ENCODE measurements around the gene CORO2B.
"Not testable (repeated sequence)": the region's sequence is repeated elsewhere in the genome, so short reads cannot be mapped to it uniquely, and the experiment has no call there.

The CORO2B gene

DNA sequence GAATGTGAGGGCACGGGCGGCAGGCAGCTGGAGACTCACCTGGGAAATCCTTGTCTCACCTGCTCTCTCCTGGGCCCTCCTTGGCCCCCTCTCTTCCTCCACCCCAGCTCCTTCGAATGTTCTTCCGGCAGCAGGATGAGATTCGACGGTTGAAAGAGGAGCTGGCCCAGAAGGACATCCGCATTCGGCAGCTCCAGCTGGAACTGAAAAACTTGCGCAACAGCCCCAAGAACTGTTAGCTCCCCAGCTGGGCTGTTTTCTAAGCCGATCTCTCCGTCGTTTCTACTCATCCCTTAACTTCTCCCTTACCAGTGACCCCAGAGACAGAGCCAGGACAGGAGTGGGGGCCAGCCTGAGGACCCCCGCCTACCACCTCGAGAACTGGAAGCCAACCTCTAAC is 146.9 kb downstream of the CORO2B start:
- DNase-seq (ENCODE audit: low read depth in 2 of 2, low spot score in 1 of 2), result no peak

DNA sequence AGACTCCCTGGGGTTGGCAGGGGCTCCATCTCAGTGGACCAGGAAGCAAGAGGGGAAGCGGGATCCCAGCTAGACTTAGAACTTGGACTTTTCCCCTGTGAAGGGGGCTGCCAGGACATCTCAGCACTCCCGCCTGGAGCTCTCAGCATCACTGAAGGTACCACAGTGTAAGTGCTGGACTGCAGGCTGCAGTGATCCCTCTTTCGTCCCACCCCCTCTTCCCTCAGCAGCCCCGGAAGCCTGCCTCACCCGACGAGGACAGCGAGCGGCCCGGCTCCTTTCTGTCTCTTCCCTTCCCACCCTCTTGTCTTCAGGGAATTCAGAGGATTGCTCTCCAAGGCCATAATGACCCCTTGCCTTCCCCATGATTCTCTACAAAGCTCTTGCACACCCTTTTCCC is 147.5 kb downstream of the CORO2B start:
- DNase-seq (ENCODE audit: low read depth in 2 of 2, low spot score in 1 of 2), result no peak

- no peak for DNase-seq (ENCODE audit: low read depth in 2 of 2, low spot score in 1 of 2)
Observed at GRCh38 chr15:68729789-68730411, 151.1 kb downstream of the CORO2B start.

DNA sequence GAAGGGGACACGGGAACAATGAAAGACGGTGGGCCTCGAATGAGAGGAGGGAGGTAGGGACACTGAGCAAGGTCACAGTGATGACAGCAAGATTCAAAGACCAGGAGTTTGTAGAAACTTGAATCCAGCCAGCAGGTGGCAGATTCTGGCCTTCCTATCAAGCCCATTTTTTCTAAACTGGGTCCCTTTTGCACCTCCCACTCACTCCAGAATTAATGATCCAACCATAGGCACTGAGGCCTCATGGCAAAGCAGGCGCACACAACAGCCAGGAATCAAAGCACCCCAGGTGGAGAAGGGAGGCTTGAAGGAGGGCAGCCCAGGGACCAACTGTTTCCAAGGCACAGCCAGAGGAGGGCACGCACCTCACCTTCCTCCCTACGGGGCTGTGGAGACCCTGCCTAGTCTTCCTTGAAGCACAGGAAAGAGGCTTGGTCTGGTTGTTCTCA is 151.7 kb downstream of the CORO2B start:
- no peak for DNase-seq (ENCODE audit: low read depth in 2 of 2, low spot score in 1 of 2)

- no peak for DNase-seq (ENCODE audit: low read depth in 2 of 2, low spot score in 1 of 2)
Observed at GRCh38 chr15:68730976-68731897, 152.4 kb downstream of the CORO2B start.

DNA sequence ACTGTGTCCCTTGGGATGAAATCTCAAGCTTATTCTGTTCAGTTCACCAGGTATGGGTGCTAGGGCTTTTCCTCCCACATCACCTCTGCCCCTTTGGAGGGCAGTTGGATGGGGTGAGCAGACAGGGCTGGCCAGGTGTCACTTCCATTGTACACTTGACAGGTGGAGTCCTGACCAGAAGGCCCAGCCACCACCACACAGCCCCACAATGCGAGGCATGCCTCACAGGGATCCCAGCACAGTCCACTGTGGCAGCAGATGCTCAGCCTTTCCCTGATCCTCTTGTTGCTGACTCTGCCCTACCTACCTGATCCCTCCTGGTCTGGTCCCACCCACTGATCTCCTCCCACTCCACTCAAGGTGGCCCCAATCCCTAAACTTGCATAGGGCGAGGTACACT is 153.7 kb downstream of the CORO2B start:
- DNase-seq (ENCODE audit: low read depth in 2 of 2, low spot score in 1 of 2), result no peak

- DNase-seq (ENCODE audit: low read depth in 2 of 2, low spot score in 1 of 2), result no peak
Observed at GRCh38 chr15:68733666-68734065, 154.9 kb downstream of the CORO2B start.

GRCh38 chr15:68734352-68734751 is 155.6 kb downstream of the CORO2B start:
- no peak for DNase-seq (ENCODE audit: low read depth in 2 of 2, low spot score in 1 of 2)

- no peak for DNase-seq (ENCODE audit: low read depth in 2 of 2, low spot score in 1 of 2)
Observed at GRCh38 chr15:68734881-68735280, 156.1 kb downstream of the CORO2B start.

- DNase-seq (ENCODE audit: low read depth in 2 of 2, low spot score in 1 of 2), result no peak
Observed at GRCh38 chr15:68735610-68736009, 156.8 kb downstream of the CORO2B start.

DNA sequence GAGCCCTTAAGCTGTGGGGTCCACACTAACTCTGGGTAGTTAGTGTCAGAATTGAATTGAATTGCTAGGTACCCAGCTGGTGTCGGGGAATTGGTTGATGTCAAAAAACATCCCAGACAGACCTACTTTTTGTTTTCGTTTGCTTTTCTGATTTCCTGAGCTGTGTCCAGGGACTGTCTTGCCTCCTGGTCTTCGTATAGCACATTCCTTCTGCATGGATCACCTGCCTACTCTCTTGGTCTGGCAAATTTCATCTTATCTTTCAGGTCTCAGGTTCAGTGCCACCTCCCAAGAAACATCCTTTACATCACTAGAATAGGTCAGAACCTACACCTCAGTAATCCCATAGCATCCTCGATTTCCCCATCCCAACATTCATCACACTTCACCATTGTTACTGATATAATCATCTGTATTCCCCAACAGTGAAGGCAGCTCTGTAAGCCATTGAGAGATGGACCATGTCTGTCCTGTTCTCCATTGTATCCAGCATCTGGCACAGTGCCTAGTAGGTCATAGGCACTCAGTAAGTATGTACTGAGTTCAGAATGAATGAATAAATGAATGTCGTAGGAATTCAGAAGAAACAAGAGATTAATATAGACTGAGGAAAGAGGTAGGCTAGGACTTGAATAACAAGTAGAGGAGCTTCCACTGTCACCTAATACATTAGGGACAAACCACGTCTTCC is 160.7 kb downstream of the CORO2B start:
- DNase-seq (ENCODE audit: low read depth in 2 of 2, low spot score in 1 of 2), result no peak

DNA sequence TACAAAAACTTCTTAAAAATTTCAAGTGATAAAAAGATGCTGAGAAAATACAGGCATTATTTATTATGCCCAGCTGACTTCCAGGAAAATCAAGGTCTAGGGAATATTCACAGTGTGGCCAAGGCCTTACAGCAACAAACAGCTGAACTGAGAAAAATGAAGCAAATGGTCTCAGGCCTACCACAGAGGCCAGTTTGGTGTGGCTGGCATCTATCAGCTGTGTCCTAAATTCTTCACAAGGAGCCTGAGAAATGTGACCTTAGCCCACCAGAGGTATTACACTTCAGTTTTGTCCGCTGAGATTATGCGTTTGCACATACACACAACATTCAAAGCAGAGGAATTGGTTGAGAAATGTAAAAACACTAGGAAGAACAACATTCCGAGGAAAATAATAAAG is 164.5 kb downstream of the CORO2B start:
- no peak for DNase-seq (ENCODE audit: low read depth in 2 of 2, low spot score in 1 of 2)

DNA sequence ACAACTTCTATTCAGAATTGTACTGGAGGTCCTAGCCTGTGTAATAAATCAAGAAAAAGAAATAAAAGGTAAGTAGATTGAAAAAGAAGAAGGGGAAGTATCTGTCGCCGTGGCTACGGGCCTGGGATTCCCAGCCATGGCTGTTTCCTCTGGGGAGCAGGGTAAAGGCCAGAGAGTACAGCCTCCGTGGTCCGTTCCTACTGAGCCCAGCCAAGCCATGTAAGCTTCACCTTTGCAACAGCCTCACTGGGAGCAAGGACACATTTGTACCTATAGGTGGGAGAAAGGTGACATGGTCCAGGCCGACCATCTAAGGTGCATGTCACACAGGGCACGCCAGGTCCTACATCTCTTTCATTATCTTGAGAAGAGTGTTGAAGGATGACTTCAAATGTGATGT is 170.6 kb downstream of the CORO2B start:
- DNase-seq (ENCODE audit: low read depth in 2 of 2, low spot score in 1 of 2), result no peak

- no peak for DNase-seq (ENCODE audit: low read depth in 2 of 2, low spot score in 1 of 2)
Observed at GRCh38 chr15:68749793-68750192, 171.0 kb downstream of the CORO2B start.

DNA sequence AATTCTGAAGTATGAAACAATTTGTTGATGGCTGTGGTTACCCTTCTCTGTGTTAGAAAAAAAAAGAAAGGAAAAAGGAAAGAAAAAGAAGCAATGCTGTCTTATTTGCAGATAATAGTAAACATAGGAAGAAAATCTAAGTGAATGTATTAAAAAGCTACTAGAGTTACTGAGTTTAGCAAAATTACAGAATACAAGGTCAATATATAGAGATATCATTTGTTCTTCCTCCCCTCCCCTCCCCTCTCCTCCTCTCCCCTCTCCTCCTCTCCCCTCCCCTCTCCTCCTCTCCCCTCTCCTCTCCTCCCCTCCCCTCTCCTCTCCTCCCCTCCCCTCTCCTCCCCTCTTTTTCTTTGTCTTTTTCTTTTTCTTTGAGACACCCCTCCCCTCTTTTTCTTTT is 172.8 kb downstream of the CORO2B start:
- DNase-seq (ENCODE audit: low read depth in 2 of 2, low spot score in 1 of 2), result no peak

DNA sequence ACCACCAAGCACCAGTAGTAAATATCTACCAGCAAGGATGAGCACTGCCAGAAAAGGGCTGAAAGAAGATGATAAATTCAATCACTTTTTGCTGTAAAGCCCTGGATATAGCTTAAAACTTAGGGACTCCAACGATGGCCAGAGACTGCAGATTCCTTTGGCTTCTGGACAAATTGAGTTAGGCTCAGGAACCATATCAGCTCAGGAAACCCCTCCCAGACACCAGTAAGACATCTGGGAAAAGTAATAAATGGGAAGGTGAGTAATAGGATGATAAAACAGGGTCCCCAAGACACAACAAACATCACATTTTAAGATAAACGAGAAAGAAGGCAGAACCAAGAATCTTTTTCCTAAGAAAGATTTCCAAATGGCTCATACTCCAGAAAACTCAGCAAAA is 176.9 kb downstream of the CORO2B start:
- no peak for DNase-seq (ENCODE audit: low read depth in 2 of 2, low spot score in 1 of 2)

DNA sequence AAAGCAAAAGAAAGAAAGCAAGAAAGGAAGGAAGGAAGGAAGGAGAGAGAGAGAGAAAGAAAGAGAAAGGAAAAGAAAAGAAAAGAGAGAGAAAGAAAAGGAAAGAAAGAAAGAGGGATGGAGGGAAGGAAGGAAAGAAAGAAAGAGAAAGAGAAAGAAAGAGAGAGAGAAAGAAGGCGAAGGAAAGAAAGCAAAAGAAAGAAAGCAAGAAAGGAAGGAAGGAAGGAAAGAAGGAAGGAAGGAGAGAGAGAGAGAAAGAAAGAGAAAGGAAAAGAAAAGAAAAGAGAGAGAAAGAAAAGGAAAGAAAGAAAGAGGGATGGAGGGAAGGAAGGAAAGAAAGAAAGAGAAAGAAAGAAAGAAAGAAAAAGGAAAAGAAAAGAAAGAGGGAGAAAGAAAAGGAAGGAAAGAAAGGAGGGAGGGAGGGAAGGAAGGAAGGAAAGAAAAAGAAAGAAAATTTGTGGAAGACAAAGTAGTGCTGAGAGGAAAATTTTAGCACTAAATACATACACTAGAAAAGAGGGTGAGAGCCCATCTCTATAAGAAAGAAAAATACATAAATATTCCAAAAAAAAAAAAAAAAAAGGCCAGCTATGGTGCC is 181.3 kb downstream of the CORO2B start:
- not testable (repeated sequence) for DNase-seq (ENCODE audit: low read depth in 2 of 2, low spot score in 1 of 2)

DNA sequence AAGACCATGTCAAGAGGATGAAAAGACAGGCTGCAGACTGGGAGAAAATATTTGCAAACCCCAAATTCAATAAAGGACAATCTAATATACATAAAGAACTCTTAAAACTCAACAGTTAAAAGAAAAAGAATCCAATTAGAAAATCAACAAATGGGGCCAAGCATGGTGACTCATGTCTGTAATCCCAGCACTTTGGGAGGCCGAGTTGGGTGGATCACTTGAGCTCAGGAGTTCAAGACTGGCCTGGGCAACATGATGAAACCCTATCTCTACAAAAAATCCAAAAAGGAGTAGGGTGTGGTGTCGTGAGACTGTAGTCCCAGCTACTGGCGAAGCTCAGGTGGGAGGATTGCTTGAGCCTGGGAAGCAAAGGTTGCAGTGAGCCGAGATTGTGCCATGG is 184.3 kb downstream of the CORO2B start:
- no peak for DNase-seq (ENCODE audit: low read depth in 2 of 2, low spot score in 1 of 2)

DNA sequence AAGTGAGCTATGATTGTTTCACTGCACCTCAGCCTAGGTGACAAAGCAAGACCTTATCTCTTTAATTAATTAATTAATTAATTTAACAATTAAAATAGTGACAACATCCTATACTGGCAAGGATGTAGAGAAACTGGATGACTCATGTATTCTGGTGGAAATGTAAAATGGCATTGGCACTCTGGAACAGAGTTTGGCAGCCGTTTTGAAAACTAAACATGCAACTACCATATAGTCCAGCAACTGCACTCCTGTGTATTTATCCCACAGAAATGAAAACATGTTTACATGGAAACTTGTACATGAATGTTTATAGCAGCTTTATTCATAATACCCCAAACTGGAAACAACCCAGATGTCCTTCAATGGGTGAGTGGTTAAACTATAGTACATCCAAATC is 185.3 kb downstream of the CORO2B start:
- DNase-seq (ENCODE audit: low read depth in 2 of 2, low spot score in 1 of 2), result no peak

DNA sequence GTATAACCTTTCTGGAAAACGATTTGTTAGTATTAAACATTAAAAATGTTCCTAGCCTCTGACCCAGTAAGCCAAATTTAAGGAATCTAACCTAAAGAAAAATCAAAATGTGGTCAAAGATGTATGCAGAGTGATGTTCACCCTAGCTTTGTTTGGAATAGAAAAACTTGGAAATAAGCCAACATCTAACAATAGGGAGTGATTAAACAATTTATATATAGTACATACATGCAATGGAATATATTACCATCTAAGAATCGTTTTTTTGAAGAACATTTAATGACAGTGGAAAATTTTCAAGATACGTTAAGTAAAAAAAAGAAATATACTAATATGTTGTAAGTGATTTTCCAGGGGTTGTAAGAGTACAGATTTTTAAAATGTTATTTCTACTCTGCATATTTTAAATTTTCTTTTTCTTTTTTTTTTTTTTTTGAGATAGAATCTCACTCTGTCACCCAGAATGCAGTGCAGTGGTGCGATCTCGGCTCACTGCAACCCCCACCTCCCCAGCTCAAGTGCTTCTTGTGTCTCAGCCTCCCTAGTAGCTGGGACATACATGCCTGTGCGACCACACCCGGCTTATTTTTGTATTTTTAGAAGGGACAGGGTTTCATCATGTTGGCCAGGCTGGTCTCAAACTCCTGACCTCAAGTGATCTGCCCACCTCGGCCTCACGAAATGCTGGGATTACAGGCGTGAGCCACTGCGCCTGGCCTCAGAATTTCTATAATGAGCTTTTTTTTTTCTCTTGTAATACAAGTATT is 187.0 kb downstream of the CORO2B start:
- DNase-seq (ENCODE audit: low read depth in 2 of 2, low spot score in 1 of 2), result no peak

- no peak for DNase-seq (ENCODE audit: low read depth in 2 of 2, low spot score in 1 of 2)
Observed at GRCh38 chr15:68767833-68768232, 189.0 kb downstream of the CORO2B start.

Data from stimulated activated CD8-positive, alpha-beta memory T cell treated with anti-CD3 and anti-CD28 coated beads, Interleukin-4, amount 100 ng/mL, for 1 hour (primary cell).